SK-N-MC (cell line): ENCODE results near the gene CGB5.
"Not testable (repeated sequence)": the region's sequence is repeated elsewhere in the genome, so short reads cannot be mapped to it uniquely, and the experiment has no call there.

Experiments used
- EZH2 ChIP-seq: fragments of 200-600 bp; sonication (generic); IDR thresholded peaks from one replicate; pipeline ENCODE4 v1.6.1; 2017; ENCODE audit warnings: antibody characterized with exemption
- POLR2AphosphoS5 ChIP-seq: IDR thresholded peaks from 2 replicates; pipeline ENCODE4 v1.6.1; 2012; ENCODE audit warnings: mild to moderate bottlenecking, low read depth, low read length, borderline replicate concordance

GRCh38 chr19:49039736-49040135, 3.9 kb upstream of the CGB5 start:
- not testable (repeated sequence) for TF ChIP-seq EZH2, POLR2AphosphoS5
